Measurements from ENCODE around the gene TFIP11.

DNA sequence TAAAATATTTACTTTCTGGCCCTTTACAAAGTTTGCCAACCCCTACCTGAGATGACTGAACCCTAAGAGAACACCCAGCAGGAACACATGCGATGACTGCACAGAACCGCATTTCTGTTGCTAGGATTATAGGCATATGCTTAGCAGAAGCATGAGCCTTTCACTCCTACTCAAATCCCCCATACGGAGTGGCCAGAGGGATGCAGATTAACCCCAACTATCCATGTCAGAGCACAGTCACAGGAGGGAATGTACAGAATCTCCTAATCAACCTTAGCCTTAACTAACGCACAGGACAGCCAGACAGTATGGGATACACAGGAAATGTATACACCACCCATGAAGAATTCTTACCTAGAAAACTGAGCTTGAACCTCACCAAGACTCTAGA, 34.9 kb downstream of the TFIP11 start:
- TF ChIP-seq, protein P1, sequence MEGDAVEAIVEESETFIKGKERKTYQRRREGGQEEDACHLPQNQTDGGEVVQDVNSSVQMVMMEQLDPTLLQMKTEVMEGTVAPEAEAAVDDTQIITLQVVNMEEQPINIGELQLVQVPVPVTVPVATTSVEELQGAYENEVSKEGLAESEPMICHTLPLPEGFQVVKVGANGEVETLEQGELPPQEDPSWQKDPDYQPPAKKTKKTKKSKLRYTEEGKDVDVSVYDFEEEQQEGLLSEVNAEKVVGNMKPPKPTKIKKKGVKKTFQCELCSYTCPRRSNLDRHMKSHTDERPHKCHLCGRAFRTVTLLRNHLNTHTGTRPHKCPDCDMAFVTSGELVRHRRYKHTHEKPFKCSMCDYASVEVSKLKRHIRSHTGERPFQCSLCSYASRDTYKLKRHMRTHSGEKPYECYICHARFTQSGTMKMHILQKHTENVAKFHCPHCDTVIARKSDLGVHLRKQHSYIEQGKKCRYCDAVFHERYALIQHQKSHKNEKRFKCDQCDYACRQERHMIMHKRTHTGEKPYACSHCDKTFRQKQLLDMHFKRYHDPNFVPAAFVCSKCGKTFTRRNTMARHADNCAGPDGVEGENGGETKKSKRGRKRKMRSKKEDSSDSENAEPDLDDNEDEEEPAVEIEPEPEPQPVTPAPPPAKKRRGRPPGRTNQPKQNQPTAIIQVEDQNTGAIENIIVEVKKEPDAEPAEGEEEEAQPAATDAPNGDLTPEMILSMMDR (IDR thresholded peaks at IDR 0.05): no peak
- TF ChIP-seq POLR2A (IDR thresholded peaks at IDR 0.05): no peak

All from adrenal gland (tissue), 5 donors.